NT2/D1 (cell line): ENCODE results near the gene RABGGTA.

ENCODE experiments used
- SUZ12 ChIP-seq: IDR thresholded peaks from 2 replicates; pipeline ENCODE4 v1.6.1; 2011; ENCODE audit not compliant: insufficient read length, insufficient read depth; ENCODE audit errors: extremely low read depth
- ZNF274 ChIP-seq: IDR thresholded peaks from 2 replicates; pipeline ENCODE4 v1.6.1; 2011; ENCODE audit warnings: mild to moderate bottlenecking, low read depth, low read length

DNA sequence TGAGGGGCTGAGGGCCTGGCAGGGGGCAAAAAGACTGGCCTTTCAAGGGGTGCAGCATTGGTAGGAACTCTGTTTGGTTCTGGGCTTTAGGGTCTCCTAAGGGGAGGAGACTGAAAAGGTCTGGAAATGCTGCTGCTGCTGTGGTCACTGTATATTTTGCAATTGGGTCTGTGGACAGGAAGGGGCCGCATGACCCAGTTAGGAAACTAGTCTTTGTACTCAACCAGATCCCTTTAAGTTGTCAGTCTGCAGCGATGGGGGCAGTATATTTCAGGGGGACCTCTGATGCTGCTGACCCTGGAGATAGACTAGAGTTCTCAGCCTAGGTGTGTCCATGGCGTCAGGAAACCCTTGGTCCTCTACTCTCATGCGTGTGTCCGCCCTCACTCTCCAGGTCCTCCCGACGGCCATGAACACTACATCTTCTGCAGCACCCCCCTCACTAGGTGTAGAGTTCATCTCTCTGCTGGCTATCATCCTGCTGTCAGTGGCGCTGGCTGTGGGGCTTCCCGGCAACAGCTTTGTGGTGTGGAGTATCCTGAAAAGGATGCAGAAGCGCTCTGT lies 43.9 kb upstream of the RABGGTA start:
- TF ChIP-seq SUZ12 (no peak), ZNF274 (no peak)
